ENCODE results near the gene MTMR12. TPM values are rescaled to one million over a fixed set of nuclear protein-coding genes. Genes with fewer than 3 reads are reported as not detected.

Gene MTMR12
- total and polyA plus RNA-seq, 2 of the 4 experiments (the other 2 are of a cell fraction), result 11.1 to 21.3 TPM

GRCh38 chr5:32332966-32333365 is 20.2 kb upstream of the MTMR12 start:
- Histone ChIP-seq H3K4me3 (ENCODE audit: insufficient read depth, low read depth, low read length) (no peak overlapping the region), H3K56ac (ENCODE audit: extremely low read depth, insufficient read depth, low read length) (no peak overlapping the region), H3K79me1 (ENCODE audit: low read depth in 1 of 2, low read length in 2 of 2) (no peaks in the 10 kb centered on the region), H3K4me2 (ENCODE audit: low read depth, low read length) (no peak overlapping the region), H4K91ac (ENCODE audit: insufficient read depth, low read depth, low read length) (no peak overlapping the region), H3K27ac (ENCODE audit: insufficient read depth, low read length) (no peak overlapping the region), H3K9ac (ENCODE audit: low read depth, low read length) (no peak overlapping the region), H3K9me3 (ENCODE audit: control insufficient read depth, insufficient read depth, low read length) (no peaks in the 10 kb centered on the region), H4K5ac (ENCODE audit: low read depth, low read length) (no peak overlapping the region), H2AK5ac (ENCODE audit: low read depth, low read length) (no peak overlapping the region), H3K23ac (ENCODE audit: low read depth, low read length) (no peak overlapping the region), H2AFZ (replicated peaks; ENCODE audit: low read length, poor library complexity) (no peak overlapping the region), H3K9me1 (ENCODE audit: insufficient read depth, low read length) (no peaks in the 10 kb centered on the region), H4K8ac (ENCODE audit: low read depth in 2 of 2, low read length in 2 of 2) (no peak overlapping the region), H3K4ac (ENCODE audit: low read depth, low read length) (no peak overlapping the region), H3K36me3 (ENCODE audit: control insufficient read depth, insufficient read depth, low read length) (no peaks in the 10 kb centered on the region), H2BK5ac (ENCODE audit: low read depth, low read length, poor library complexity, severe bottlenecking) (no peak overlapping the region), H2BK120ac (ENCODE audit: low read depth, low read length) (no peak overlapping the region), H2BK15ac (ENCODE audit: low read depth, low read length) (no peak overlapping the region), H3K18ac (ENCODE audit: low read depth, low read length) (no peak overlapping the region), H3K27me3 (ENCODE audit: control insufficient read depth, insufficient read depth, low read length) (no peaks in the 10 kb centered on the region), H3K14ac (replicated peaks; ENCODE audit: low read depth, low read length) (no peak overlapping the region), H3K4me1 (ENCODE audit: control insufficient read depth, insufficient read depth, low read length) (no peaks in the 10 kb centered on the region), H2AK9ac (replicated peaks; ENCODE audit: low read depth, low read length, poor library complexity) (no peak overlapping the region), H4K20me1 (ENCODE audit: insufficient read depth, low read length) (no peaks in the 10 kb centered on the region), H2BK20ac (ENCODE audit: low read depth, low read length) (no peak overlapping the region)
- peak; percentile 49 for DNase-seq
- 0 out of 2 replicates have a peak, but pooled peaks have one; percentile 13 for ATAC-seq (ENCODE audit: low read depth)
- dilution Hi-C loops (cut with HindIII; ENCODE audit: low sequenced_read_pairs, unreplicated experiment) (no loop called here), in situ Hi-C loops (cut with MboI; ENCODE audit: low sequenced_read_pairs) (no loop called here), intact Hi-C loops (cut with micrococcal nuclease) (no loop called here)
- ChIA-PET CTCF (no interaction called here), POLR2A (ENCODE audit: unreplicated experiment) (no interaction called here)
- BruUV-seq (replicated peaks), result no TSS peak
- WGBS, 2 experiments (ENCODE audit: extremely low coverage in 2 of 2, insufficient read length in 1 of 2), result 100% methylated on average over 1 of the region's 10 CpGs; no CpG with 5 or more reads in 1 of the 2 experiments
- TF ChIP-seq, protein P1, sequence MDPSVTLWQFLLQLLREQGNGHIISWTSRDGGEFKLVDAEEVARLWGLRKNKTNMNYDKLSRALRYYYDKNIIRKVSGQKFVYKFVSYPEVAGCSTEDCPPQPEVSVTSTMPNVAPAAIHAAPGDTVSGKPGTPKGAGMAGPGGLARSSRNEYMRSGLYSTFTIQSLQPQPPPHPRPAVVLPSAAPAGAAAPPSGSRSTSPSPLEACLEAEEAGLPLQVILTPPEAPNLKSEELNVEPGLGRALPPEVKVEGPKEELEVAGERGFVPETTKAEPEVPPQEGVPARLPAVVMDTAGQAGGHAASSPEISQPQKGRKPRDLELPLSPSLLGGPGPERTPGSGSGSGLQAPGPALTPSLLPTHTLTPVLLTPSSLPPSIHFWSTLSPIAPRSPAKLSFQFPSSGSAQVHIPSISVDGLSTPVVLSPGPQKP (IDR thresholded peaks at IDR 0.05; ENCODE audit: borderline replicate concordance, low read depth, low read length), result no peak
- TF ChIP-seq SMC3 (IDR thresholded peaks at IDR 0.05; ENCODE audit: low read depth, low read length) (no peak), RCOR1 (IDR thresholded peaks at IDR 0.05; ENCODE audit: insufficient replicate concordance, low read length) (no peak), POLR2A (IDR thresholded peaks at IDR 0.05; ENCODE audit: low read depth, low read length) (no peak), NFE2L2 (IDR thresholded peaks at IDR 0.05; ENCODE audit: low read depth, low read length) (no peak), RFX5 (IDR thresholded peaks at IDR 0.05; ENCODE audit: low read depth, low read length) (no peak)

Data from IMR-90 (cell line).